A172 (cell line): ENCODE data around the gene RALGPS1. TPM values are rescaled to one million over a fixed set of nuclear protein-coding genes. Genes with fewer than 3 reads are reported as not detected.

Experiments used
- DNase-seq: peaks from one replicate; pipeline ENCODE4 v3.0.0-alpha.2; 2015; ENCODE audit warnings: low spot score
- total RNA-seq: library from RNA; depleted of rRNA; stranded (reverse); fragments of >200 nt; shearing (Covaris generic); gene quantifications from 2 replicates; pipeline ENCODE4 v1.2.3, GENCODE V29; 2014; rRNA removed

The RALGPS1 gene
- total RNA-seq: 4.6 and 15.3 TPM in 2 replicates

DNA sequence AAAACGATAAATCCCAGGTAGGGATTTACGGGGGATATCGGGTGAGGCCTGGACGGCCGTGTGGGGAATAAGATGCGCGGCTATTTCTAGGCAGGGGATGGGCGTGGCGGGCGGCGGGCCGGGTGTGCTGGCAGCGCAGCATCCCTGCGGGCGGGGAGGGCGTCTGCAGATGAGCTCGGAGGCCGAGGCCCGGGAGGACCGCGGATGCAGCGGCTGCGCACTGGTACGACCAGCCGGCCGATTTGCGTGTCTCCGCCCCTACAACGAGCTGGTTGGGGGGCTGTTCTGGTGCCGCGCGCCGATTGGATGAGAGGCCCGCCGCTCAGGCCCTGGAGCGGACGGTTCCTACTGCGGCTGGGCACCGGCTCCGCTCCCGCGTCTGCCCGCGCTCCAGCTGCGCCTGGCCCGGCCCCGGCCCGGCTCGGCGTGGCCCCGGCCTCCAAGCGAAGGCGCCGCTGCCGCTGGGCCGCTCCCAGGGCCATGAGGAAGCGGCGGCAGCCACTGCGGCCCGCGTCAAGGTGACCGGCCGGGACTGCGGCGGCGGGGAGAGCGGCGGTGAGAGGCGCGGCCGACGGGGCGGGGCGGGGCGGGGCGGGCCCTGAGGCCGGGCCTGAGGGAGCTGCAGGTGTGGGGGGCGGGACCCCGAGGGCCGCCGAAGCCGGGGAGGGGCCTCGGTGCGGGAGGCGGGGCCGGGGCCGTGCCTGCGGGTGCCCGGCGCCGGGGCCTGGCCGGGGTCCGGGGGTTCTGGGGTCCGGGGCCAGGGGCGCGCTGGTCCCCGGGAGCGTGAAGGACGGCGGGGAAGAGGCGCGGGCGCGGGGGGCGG lies at the start of gene RALGPS1:
RALGPS1 (plus strand) TSS at position 325 of the 823 bp plus-strand sequence. CDS start 47,508 bp downstream, outside the sequence.
- DNase-seq: peak; percentile 94

GRCh38 chr9:126869368-126869767 lies 45.2 kb upstream of the RALGPS1 start:
- no peak for DNase-seq

GRCh38 chr9:126872516-126872915 lies 42.1 kb upstream of the RALGPS1 start:
- DNase-seq: no peak

DNA sequence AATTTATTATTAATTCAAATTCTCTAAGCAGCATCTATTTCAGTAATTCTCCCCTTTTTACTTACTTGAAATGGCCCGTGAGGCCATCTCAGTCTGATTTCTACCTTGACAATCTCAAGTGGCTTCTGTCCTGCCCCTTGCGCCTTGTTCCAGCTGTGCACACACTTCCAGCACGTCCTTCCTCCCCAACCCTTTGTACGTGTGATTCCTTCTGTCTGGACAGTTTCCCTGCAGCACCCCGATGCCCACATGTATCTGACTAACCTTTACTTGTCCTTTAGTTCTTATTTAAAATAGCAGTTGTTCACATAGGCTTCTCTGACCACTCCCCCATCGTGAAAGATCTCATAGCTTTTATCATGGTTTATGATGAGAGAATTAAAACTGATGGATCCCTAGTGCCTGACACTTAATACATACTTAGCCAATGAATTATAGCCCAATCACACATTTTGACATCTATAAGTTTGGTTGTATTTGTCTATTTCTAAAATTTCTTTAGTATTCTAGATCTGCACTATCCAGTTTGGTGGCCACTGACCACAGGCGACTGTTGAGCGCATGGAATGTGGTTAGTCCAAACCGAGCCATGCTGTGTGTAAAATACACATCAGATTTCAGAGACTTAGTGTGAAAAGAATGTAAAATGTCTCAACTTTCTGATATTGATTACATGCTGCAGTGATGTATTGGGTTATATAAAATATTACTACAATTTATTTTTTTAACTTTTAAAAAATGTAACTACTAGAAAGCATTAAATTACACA lies 39.9 kb upstream of the RALGPS1 start:
- DNase-seq: no peak

DNA sequence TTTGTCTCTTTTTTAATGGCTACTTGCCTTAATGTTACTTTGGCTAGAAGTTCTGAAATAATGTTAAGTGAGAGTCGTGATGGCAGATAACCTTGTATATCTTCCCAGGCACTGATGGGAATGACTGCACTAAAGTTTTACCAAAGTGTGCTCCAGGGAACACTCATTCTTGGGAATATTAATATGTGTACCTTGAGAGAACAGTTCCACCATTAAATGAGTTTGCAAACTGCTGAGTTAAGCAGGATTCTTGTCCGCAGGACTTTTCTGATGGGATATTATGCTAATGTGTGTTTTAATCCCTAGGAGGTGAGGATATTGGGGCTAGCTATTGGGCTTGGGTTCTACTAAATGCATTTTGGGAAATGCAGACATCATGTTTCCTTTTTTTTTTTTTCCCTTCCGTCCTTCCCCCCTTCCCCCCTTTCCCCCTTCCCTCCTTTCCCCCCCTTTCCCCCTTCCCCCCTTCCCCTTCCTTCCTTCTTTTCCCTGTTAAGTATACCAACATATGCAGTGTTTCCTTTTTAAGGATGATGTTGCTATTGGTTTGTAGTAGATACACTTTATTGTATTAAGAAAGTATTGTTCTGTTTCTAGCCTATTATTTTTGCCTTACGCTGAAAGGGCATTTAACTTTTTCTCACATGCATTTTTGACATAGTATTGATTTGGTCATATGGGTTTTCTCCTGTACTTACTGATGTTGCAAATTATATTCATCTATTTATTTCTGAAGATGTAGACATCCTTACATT lies 38.6 kb upstream of the RALGPS1 start:
- DNase-seq: no peak

- DNase-seq: no peak
Observed at GRCh38 chr9:126876531-126876930, 38.1 kb upstream of the RALGPS1 start.

DNA sequence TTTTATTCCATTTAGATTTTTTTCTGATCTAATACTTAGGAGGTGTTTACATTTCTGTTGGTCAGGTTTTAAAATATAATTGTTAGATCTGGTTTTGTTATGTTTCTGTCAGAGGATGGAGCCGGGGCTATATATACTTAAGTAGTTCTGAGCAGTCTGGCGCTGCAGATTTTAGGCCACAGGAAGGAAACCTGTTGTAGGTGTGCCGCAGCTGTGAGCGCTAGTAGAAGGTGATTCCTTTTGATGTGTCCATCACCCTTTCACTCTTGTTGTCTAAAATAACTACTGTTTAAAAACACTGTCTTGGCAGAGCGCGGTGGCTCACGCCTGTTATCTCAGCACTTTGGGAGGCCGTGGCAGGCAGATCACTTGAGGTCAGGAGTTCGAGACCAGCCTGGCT lies 37.2 kb upstream of the RALGPS1 start:
- DNase-seq: no peak

GRCh38 chr9:126879288-126879687 lies 35.3 kb upstream of the RALGPS1 start:
- DNase-seq: no peak

- no peak for DNase-seq
Observed at GRCh38 chr9:126880226-126880946, 34.2 kb upstream of the RALGPS1 start.

GRCh38 chr9:126880947-126881332 lies 33.6 kb upstream of the RALGPS1 start:
- DNase-seq: no peak

DNA sequence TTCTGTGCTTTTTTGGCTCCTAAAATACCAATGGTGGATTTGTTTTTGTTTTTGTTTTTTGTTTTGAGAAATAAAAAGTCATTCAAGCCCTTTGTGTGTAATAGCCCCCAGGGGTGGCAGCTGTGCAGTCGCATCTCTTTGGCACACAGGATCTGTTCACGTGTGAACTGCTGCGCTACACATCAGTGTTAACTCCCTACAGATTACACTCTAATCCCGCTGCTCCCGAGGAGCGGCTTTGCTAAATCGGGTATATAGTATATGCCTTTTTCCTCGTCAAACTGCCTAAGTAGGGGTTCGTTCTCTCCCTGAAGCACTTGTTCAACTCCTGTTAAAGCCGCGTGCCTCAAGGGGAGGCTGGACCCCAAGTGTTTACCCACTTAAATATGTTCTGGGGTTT lies 31.8 kb upstream of the RALGPS1 start:
- DNase-seq: no peak

DNA sequence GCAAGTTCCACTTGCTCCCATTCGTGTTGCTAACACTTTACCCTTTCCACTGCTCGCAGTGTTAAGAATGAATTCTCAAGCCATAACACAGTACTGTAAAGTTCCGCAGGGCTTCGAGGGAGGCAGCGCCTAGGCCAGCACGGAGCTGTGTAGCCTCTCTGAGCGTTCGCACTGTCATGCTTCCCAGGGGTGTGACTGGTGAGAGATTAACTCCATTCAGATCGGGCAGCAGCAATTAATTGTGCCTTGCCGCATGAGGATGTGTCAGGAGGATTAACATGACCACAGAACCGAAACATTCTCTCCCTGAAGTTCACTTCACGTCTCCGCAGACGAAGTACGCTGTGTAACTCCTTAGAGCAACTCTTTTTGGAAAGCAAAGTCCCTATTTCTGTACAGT lies 30.9 kb upstream of the RALGPS1 start:
- DNase-seq: peak; percentile 26

DNA sequence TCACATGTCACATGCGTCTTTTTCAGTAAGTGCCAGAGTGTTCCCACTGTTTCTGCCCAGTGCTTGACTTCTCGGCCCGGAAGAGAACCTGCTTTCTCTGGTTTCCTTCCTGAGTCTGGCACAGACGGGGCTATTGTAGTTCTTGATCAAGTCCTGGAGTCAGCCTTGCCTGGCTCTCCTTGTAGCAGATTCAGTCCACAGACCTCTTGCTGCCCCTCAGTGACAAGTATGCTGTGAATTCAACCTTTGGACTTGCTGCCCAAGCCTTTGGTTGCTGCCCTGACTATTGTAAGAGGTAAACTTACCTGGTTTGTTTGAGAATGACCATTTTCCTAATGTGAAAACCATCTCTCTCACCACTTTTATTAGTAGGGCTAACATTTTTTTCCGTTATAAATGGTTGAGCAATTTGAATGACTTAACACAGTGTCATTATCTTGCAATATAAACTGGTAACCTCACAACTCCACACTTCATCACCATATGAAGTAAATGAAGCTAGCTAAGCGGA lies 29.4 kb upstream of the RALGPS1 start:
- DNase-seq: no peak

DNA sequence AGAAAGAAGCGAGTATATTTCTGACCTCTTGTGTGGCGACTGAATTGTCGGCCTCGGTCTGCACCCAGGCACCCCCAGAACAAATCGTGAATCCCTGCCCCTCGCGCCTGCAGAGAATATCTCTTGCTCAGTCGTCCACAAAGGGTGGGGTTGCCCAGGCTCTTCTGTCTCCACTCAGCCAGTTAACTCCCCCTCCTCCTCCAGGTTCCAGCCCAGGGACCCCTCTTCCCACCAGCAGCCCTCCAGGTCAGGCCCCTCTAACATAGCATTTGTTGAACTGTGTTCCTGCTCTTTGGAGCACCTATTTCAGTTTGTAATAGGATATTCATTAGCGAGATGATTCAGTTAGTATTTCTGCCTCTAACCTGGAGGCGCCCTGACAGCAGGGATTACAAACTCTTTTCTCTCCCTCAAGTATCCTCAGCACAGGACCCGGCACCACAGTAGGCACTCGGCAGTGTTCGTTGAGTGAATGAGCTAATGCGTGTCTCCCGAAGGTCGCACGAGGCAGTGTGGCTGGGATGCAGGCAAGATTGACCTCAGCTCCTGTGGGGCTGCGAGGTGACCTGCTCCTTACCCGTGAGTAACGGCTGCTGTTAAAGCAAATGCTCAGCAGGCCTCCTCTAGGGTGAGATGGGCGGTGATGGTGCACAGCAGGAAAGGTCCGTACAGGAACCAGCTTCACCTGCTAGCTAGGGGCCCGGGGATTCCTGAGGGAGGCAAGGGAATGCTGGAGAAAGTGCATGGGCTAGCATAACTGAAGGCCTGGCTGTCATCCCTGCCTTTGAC lies 28.4 kb upstream of the RALGPS1 start:
- no peak for DNase-seq

DNA sequence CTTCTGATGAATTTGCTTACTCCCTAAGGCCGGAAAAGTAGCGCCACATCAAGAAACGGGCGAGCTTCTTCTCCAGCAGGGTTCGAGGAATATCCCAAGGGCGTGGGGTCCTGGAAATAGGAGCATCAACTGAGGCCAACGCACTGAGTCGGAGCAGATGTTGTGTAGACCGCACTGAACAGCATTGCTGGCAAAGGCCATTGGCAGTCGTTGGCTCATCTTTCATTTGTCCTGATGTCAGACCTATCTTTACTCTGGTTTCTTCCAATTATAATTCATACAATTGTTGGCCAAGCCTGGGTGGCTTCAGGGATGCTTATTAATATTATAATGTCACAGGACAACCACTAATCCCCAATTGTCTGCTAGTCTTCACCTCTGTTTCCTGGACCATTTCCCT lies 27.7 kb upstream of the RALGPS1 start:
- no peak for DNase-seq

- DNase-seq: no peak
Observed at GRCh38 chr9:126891676-126892075, 22.9 kb upstream of the RALGPS1 start.

DNA sequence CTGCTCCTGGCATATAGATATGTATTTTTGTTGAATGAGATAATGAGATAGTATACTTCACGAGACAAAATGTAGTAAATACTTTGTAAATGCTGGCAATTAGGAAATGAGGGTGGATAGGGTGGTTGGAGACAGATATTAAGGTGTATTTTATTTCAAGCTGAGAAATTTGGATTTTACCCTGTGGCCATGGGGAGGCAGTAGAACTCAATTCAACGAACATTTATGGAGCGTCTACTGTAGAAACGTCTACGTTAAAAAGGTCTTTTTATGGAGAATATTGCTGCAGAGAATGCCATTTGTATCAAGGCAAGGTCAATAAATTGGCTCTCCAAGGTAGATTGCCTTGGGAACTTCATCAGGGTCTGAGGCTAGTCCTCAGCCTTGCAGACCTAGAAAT lies 21.5 kb upstream of the RALGPS1 start:
- no peak for DNase-seq

GRCh38 chr9:126894052-126894603 lies 20.5 kb upstream of the RALGPS1 start:
- DNase-seq: no peak

GRCh38 chr9:126902210-126902609 lies 12.4 kb upstream of the RALGPS1 start:
- DNase-seq: no peak

DNA sequence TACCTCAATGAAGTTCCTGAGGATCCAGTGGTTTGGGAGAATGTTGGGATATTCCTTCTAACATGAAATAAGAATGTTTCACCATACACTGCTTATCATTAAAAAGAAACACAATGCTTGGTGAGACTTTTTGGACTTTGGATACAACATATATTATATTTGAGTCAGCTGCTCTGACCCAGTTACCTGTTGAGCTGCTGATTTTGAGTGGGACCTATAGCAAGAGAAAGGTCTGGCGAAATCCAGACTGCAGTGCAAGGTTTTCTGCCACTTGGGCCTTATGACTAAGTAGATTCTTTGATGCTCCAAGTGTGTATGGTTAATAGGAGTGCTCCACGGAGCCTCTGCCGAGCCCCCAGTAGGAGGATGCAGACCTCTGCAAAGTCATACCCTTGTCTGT lies 10.0 kb upstream of the RALGPS1 start:
- no peak for DNase-seq
